Activated CD4-positive, alpha-beta memory T cell treated with anti-CD3 and anti-CD28 coated beads, Interleukin-2, amount 10 ng/mL, durations not matched to agents 7 days and 5 days (primary cell): ENCODE measurements around the gene PDGFRB. TPM values are rescaled to one million over a fixed set of nuclear protein-coding genes. Genes with fewer than 3 reads are reported as not detected.

Experiments
- CTCF ChIA-PET: fragments of 350-600 bp; sonication (Branson Sonifier 250); formaldehyde crosslinking; loops from one replicate; lab custom pipeline; 2021; ENCODE audit warnings: antibody characterized with exemption, inconsistent platforms; lab: Charles Lee
- POLR2A ChIA-PET: fragments of 350-600 bp; sonication (Branson Sonifier 250); formaldehyde crosslinking; loops from one replicate; lab custom pipeline; 2021; ENCODE audit warnings: antibody characterized with exemption; lab: Charles Lee
- DNase-seq: peaks from one replicate; pipeline ENCODE4 v3.0.0-alpha.2; 2020
- H3K27ac Mint-ChIP-seq: one replicate; pipeline ENCODE4 v1.8.0; 2021; ENCODE audit warnings: mild to moderate bottlenecking, mixed read lengths
- H3K27me3 Mint-ChIP-seq: one replicate; pipeline ENCODE4 v1.8.0; 2021; ENCODE audit warnings: mixed read lengths
- H3K36me3 Mint-ChIP-seq: one replicate; pipeline ENCODE4 v1.8.0; 2021; ENCODE audit warnings: low read depth, mixed read lengths
- H3K4me1 Mint-ChIP-seq: one replicate; pipeline ENCODE4 v1.8.0; 2021; ENCODE audit warnings: mixed read lengths
- H3K4me3 Mint-ChIP-seq: one replicate; pipeline ENCODE4 v1.8.0; 2021; ENCODE audit warnings: mild to moderate bottlenecking, mixed read lengths
- H3K9me3 Mint-ChIP-seq: one replicate; pipeline ENCODE4 v1.8.0; 2021; ENCODE audit warnings: mixed read lengths
- total RNA-seq, 2 experiments: library from RNA; stranded (reverse); gene quantifications; one replicate each; pipeline ENCODE4 v1.2.3, GENCODE V29; 2021

The PDGFRB gene
- total RNA-seq, 2 experiments from 2014 or later, result 7.2 to 9.0 TPM

DNA sequence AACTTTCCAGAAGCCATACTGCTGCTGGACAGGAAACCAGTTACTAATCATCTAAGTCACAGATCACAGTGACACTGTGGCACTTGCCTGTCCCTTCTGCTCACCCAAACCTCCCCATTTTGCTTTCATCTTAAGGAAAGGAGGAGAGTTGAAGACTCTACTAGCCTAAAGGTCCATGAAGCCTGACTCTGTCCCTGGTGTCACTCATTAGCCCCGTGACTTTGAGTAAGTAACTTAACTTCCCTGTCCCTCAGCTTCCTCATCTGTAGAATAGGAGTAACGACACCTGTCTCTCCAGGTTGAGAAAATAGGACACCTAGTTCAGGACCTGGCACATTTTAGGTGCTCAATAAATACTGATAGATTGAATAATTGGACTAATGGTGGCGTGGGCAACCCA is 33.7 kb upstream of the PDGFRB start:
- ChIA-PET CTCF (no interaction called here), POLR2A (no interaction called here)
- no peak for DNase-seq
- Mint-ChIP-seq H3K27ac (no peak overlapping the region), H3K36me3 (no peaks in the 10 kb centered on the region), H3K4me3 (no peak overlapping the region), H3K4me1 (no peaks in the 10 kb centered on the region), H3K27me3 (peaks cover 43% of the 10 kb centered on the region), H3K9me3 (no peaks in the 10 kb centered on the region)

DNA sequence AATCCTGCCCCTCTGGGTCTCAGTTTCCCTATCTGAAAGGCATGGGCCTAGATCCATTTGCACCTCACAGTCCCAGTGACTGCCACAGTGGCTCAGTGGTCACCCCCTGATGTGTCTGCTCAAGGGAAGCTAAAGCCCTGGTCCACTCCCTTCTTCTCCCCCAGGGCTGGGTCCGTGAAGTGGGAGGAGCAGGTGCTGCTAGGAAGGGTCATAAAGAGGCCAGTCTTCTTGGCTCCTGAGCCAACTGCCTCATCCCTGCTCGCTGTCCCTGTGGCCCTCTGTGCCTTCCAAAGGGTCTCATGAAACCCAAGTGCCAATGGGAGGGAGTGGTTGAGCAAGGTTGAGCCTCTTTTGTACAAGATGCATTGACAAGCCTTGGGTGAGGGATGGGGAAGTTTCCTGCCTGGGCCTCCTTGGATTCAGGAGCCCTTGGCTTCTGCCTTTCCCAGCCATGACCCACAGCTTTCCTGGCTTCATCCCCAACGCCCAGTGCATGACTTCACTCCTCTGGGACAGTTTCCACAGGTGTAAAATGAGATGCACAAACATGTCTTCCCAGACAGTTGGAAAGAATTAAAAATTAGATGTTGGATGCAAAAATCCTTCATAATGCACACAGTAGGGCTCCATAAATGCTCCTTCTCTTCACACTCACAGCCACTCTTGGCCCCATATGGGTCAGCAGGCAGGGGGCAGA is 32.6 kb upstream of the PDGFRB start:
- Mint-ChIP-seq H3K9me3 (no peaks in the 10 kb centered on the region), H3K27me3 (peaks cover 43% of the 10 kb centered on the region), H3K36me3 (no peaks in the 10 kb centered on the region), H3K27ac (no peak overlapping the region), H3K4me3 (no peak overlapping the region), H3K4me1 (no peaks in the 10 kb centered on the region)
- CTCF ChIA-PET, result no interaction called here
- POLR2A ChIA-PET, result no interaction called here
- no peak for DNase-seq

DNA sequence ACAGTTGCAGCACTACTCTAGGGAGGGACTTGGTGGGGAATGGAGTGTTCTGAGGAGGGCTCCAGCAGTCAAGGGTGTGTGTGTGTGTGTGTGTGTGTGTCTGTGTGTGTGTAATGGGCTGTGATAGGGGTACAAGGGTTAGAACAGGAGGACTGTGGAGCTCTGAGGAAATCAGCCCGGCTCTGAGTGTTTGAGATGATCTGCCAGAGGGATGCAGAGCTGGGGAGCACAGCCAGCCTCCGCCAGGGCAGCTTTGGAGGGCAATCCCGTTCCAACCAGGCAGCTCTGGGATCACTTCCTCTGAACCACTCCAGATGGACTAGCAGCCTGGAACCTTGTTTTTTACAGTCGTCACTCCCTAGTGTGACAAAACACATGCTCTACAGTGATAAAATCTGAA is 31.3 kb upstream of the PDGFRB start:
- H3K36me3 Mint-ChIP-seq, result no peaks in the 10 kb centered on the region
- no peak for DNase-seq
- no peak overlapping the region for H3K4me3 Mint-ChIP-seq
- no peak overlapping the region for H3K27ac Mint-ChIP-seq
- no peaks in the 10 kb centered on the region for H3K9me3 Mint-ChIP-seq
- POLR2A ChIA-PET, result no interaction called here
- peaks cover 36% of the 10 kb centered on the region for H3K27me3 Mint-ChIP-seq
- H3K4me1 Mint-ChIP-seq, result no peaks in the 10 kb centered on the region
- CTCF ChIA-PET, result no interaction called here

DNA sequence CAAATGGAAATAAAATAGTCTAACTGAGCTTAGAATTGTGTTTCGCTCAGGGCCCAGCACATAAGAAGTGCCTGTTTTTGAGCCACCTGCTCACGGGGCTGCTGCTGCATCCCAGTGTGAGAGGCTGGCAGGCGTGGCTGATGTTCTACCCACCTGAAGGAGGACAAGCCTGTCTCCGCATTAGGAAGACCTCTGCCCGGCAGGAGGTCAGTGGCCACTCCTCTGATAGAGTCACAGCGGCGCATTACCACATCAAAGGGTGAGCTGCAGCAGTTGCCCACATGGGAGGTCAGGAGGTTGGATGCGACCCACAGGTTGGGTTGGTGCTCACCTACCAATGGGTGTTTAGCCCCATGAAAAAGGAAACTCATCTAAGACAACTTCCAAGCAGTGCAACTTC is 30.5 kb upstream of the PDGFRB start:
- no peak for DNase-seq
- H3K27ac Mint-ChIP-seq, result no peak overlapping the region
- H3K4me1 Mint-ChIP-seq, result no peaks in the 10 kb centered on the region
- peaks cover 31% of the 10 kb centered on the region for H3K27me3 Mint-ChIP-seq
- CTCF ChIA-PET, result no interaction called here
- H3K9me3 Mint-ChIP-seq, result no peaks in the 10 kb centered on the region
- POLR2A ChIA-PET, result no interaction called here
- H3K36me3 Mint-ChIP-seq, result no peaks in the 10 kb centered on the region
- no peak overlapping the region for H3K4me3 Mint-ChIP-seq

DNA sequence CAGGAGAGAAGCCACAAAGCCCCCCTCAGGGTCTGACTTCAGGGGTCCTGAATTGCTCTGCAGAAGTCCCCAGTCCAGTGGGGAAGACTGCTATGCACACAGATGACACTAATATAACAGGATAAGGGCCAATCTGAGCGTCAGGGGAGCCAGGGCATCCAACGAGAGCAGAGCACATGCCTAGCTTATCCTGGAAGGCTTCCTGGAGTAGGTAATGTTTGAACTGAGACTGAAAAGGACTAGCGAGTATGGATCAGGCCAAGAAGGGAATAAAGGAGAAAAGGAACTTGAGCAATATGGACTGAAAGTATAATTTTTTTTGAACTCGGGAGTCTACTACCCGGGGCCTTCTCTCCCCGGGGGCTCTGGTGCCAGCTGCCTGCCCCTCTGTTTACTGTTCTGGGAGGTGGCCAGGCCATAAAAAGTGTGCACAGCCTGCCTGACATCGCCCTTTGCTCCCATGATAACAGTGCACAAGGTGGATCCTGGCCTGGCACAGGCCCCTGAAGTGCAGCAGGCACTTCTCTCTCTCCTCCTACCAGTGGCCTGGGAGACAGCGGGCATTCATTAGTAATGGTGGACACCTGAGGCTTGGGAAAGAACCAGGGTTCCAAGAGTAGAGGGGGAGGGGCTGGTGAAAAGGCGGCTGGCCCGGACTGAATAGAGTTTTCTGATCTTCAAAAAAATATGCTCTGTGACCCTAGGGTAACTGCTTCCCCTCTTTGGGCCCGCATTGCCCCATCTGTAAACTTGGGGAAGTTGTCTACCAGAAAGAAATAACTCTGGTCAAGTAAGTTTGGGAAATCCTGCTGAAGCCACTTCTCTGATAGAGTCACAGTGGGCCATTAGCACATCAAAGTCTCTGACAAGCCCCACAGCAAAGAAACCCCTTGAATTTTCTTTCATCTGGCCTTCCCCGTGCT is 29.6 kb upstream of the PDGFRB start:
- peaks cover 25% of the 10 kb centered on the region for H3K27me3 Mint-ChIP-seq
- H3K27ac Mint-ChIP-seq, result no peak overlapping the region
- DNase-seq, result no peak
- H3K36me3 Mint-ChIP-seq, result no peaks in the 10 kb centered on the region
- H3K4me1 Mint-ChIP-seq, result no peaks in the 10 kb centered on the region
- POLR2A ChIA-PET, result no interaction called here
- CTCF ChIA-PET, result no interaction called here
- no peaks in the 10 kb centered on the region for H3K9me3 Mint-ChIP-seq
- H3K4me3 Mint-ChIP-seq, result no peak overlapping the region

DNA sequence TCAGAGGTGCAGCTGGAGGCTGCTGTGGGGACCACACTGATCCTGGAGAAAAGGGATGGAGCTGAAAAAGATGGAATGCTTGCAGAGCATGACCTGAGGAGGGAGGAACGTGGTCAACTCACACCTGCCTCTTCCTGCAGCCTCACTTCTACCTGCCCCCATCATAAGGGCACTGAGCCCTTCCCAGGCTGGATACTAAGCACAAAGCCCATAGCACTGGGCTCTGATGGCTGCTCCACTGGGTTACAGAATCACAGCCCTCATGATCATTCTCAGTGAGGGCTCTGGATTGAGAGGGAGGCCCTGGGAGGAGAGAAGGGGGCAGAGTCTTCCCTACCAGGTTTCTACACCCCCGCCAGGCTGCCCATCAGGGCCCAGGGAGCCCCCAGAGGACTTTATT is 28.4 kb upstream of the PDGFRB start:
- POLR2A ChIA-PET, result no interaction called here
- Mint-ChIP-seq H3K4me3 (no peak overlapping the region), H3K27ac (no peak overlapping the region), H3K4me1 (no peaks in the 10 kb centered on the region), H3K27me3 (peaks cover 16% of the 10 kb centered on the region), H3K9me3 (no peaks in the 10 kb centered on the region), H3K36me3 (no peaks in the 10 kb centered on the region)
- CTCF ChIA-PET, result no interaction called here
- no peak for DNase-seq

DNA sequence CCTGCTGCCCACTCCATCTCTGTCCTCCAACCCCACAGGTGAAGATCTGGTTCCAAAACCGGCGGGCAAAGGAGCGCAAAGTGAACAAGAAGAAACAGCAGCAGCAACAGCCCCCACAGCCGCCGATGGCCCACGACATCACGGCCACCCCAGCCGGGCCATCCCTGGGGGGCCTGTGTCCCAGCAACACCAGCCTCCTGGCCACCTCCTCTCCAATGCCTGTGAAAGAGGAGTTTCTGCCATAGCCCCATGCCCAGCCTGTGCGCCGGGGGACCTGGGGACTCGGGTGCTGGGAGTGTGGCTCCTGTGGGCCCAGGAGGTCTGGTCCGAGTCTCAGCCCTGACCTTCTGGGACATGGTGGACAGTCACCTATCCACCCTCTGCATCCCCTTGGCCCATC is 27.8 kb upstream of the PDGFRB start:
- ChIA-PET CTCF (no interaction called here), POLR2A (no interaction called here)
- H3K4me1 Mint-ChIP-seq, result no peaks in the 10 kb centered on the region
- no peaks in the 10 kb centered on the region for H3K9me3 Mint-ChIP-seq
- H3K4me3 Mint-ChIP-seq, result no peak overlapping the region
- H3K27ac Mint-ChIP-seq, result no peak overlapping the region
- no peaks in the 10 kb centered on the region for H3K36me3 Mint-ChIP-seq
- H3K27me3 Mint-ChIP-seq, result peaks cover 11% of the 10 kb centered on the region
- DNase-seq, result no peak

DNA sequence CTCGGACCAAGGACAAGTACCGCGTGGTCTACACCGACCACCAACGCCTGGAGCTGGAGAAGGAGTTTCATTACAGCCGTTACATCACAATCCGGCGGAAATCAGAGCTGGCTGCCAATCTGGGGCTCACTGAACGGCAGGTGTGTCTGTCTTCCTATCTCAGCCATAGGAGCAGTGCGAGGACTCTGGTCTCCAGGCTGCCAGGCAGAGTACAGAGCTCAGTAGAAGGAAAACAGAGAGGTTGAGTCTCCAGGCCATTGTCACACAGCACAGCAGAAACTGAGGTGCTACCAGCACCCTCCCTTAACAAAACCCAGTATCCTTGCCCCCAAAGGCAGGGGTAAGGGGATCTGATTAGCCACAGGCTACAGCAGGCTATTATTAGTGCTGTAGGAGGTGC is 27.1 kb upstream of the PDGFRB start:
- H3K4me3 Mint-ChIP-seq, result no peak overlapping the region
- DNase-seq, result no peak
- peaks cover 10% of the 10 kb centered on the region for H3K27me3 Mint-ChIP-seq
- no peaks in the 10 kb centered on the region for H3K36me3 Mint-ChIP-seq
- CTCF ChIA-PET, result interaction anchor here (0.5 kb wide), 1 partner anchor 48 kb away, joined by 3 read pairs; no protein-coding TSS in a partner anchor
- POLR2A ChIA-PET, result no interaction called here
- no peaks in the 10 kb centered on the region for H3K4me1 Mint-ChIP-seq
- H3K9me3 Mint-ChIP-seq, result no peaks in the 10 kb centered on the region
- no peak overlapping the region for H3K27ac Mint-ChIP-seq

DNA sequence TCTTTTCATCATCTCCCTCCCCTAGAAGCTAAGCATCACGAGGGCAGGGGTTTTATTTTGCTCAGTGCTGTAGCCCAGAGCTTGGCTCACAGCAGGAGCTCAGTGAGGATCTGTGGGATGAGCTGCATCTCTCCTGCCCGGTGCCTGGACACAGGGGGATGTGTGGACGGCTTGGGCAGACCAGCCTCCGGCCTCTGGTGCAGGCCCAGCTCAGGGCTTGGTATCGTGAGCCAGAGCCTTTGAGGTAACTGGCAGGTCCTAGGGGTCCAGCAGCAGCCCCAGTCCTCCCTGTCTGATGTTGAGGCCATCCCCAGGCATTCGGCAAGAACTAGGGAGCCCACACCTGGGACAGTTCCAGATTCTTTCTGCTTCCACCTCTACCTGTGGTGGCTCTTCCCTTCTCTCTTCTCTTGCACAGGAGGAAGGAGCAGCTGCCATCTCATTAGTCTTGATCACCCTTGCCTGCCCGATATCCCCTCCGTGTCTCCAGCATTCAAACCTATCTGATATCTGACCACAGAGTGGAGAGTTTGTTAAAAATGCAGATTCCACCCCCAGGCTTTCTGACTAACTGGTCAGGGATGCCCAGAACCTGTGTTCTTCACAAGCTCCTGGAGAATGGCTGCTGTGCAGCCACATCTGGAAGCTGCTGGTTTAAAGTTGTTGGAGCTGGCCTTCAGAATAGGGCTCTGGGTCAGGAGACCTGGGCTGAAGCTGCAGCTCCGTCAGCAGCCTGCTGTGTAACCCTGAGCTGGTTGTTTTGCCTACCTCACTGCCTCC is 26.3 kb upstream of the PDGFRB start:
- Mint-ChIP-seq H3K4me3 (no peak overlapping the region), H3K4me1 (no peaks in the 10 kb centered on the region), H3K9me3 (no peaks in the 10 kb centered on the region), H3K27ac (no peak overlapping the region), H3K27me3 (peaks cover 6% of the 10 kb centered on the region), H3K36me3 (no peaks in the 10 kb centered on the region)
- CTCF ChIA-PET, result interaction anchor here (0.5 kb wide), 1 partner anchor 49 kb away, joined by 3 read pairs; no protein-coding TSS in a partner anchor
- POLR2A ChIA-PET, result no interaction called here
- DNase-seq, result no peak

DNA sequence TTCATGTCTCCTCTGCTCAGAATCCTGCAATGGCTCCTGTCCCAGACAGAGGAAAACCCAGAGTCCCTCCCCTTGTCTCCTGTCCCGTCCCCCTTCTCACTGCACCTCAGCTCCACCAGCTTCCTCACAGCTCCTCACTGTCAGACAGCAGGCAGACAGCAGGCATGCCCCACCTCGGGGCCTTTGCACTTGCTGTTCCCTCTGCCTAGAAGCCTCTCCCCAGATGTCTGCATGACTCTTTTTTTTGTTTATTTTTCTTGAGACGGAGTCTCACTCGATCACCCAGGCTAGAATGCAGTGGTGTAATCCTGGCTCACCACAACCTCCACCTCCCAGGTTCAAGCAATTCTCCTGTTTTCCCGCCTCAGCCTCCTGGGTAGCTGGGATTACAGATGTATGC is 25.4 kb upstream of the PDGFRB start:
- POLR2A ChIA-PET, result no interaction called here
- no peak for DNase-seq
- CTCF ChIA-PET, result no interaction called here

DNA sequence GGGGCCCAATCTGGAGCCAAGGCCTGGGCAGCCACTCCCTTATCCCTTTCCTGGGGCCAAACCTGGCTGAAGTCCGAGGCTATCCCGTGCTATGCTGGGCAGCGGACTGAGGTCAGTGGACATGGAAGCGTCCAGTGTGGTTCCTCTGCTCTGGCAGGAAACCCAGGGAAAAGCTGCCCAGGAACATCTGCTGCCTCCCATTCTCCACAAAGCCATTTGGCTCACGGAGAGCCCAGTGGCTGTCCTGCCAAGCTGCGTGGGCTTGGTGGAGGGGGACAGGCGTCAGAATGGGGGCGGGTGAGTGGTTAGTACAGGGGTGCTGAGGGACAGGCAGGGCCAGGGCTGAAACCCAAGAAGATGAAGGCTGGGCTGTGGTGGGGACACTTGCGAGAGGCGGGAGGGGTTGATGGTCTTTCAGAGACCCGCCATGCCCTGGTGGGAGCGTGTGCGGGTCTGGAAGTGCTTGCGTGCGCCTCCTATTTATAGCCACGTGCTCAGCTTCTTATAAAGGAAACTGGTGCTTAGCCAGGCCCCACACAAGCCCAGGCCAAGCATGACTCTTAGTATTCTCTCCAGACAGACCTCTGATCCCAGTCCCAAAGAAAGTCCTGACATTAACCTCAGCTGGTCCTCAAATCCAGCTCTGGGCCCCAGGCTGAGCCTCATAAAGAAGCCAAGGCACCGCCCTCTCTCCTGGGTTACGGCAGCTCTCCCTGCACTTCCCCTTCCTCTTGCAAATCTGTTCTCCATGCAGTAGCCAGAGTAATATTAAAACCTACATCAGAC is 24.8 kb upstream of the PDGFRB start:
- Mint-ChIP-seq H3K27ac (no peak overlapping the region), H3K4me3 (no peak overlapping the region), H3K4me1 (no peaks in the 10 kb centered on the region), H3K27me3 (peaks cover 3% of the 10 kb centered on the region), H3K9me3 (no peaks in the 10 kb centered on the region), H3K36me3 (no peaks in the 10 kb centered on the region)
- ChIA-PET POLR2A (no interaction called here), CTCF (no interaction called here)
- DNase-seq, result no peak

More for the DNA sequence above, 25.4 kb upstream of the PDGFRB start:
- no peak overlapping the region for H3K27ac Mint-ChIP-seq
- no peaks in the 10 kb centered on the region for H3K36me3 Mint-ChIP-seq
- no peaks in the 10 kb centered on the region for H3K9me3 Mint-ChIP-seq
- no peaks in the 10 kb centered on the region for H3K4me1 Mint-ChIP-seq
- peaks cover 3% of the 10 kb centered on the region for H3K27me3 Mint-ChIP-seq
- no peak overlapping the region for H3K4me3 Mint-ChIP-seq

DNA sequence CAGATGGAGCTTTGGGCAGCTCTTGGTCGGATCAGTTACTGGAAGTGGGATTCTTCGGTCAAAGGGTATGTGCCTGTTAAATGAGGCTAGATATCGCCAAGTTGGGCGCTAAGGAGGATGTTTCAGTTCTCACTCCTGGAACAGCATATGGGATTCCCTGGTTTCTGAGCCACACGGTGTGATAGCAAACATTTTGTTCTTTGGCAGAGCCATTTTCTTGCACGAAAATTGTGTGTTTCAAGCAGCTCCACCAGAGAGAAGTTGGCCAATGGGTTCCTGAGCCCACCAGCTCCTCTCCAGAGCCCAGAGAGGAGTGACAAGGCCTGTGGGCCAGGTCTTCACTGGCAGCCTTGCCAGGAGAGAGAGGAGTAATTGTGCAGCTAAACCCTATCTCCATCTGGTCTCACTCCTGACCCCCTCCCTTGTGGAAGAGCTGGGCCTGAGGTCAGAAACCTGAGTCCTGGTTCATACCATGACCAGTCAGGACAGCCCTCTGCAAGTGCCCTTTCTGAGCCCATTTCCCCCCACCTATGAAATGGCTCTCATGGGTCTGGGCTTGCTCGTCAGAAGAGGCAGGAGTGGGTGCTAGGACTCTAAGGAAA is 23.5 kb upstream of the PDGFRB start:
- Mint-ChIP-seq H3K27me3 (peaks cover 4% of the 10 kb centered on the region), H3K27ac (no peak overlapping the region), H3K4me1 (no peaks in the 10 kb centered on the region), H3K36me3 (no peaks in the 10 kb centered on the region), H3K9me3 (no peaks in the 10 kb centered on the region), H3K4me3 (no peak overlapping the region)
- DNase-seq, result no peak
- CTCF ChIA-PET, result no interaction called here
- POLR2A ChIA-PET, result no interaction called here
